Activated effector memory CD4-positive, alpha-beta T cell treated with Interleukin-2 at 50 U/mL for 16 hours (primary cell): ENCODE measurements around the gene MGMT.

ENCODE experiments used
- DNase-seq: peaks from one replicate; pipeline ENCODE4 v3.0.0-alpha.2; 2020

Gene MGMT

DNA sequence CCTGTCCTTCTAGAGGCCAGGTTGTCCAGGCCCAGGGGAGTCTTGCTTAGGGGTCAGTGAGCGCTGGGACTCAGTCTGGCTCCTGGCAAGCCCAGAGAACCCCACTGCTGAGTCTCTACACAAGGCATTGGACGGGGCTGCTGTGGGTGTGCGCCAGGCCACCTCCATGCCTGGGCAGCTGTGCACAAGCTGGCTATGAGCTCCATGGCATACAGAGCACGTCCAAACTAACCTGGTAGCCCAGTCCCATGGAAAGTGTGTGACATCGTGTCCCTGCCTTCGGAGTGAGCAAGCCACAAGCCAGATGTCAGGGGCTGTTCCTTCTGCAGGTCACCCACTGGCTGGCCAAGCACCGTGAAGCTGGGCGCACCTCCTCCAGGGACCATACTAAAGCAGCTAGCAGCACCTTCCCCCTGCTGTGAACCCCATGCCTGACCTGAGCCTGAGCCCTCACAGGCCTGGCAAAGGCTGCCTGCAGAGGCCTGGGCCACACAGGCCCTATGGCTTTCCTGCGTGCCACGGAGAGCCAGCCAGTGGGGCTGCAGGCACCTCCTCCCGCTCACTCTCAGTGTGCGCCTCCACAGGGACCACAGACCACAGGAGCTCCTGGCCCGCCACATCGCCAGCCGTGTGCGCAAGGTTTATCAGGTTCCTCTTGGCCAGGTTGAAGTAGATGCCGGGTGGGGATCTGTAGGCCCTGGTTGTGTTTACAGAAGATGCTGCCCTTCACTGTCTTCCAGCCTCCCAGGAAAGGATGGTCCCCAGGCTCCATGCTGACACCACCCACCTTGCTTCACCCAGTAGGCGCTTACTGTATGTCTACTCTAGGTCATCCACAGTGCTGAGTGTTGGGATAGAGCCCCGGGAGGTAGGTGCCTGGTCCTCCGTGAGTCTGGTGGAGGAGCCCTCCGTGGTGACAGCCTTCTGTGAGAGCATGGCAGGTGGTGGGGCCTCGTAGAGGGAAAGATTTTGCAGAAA is 277.4 kb downstream of the MGMT start:
- DNase-seq, result no peak

- no peak for DNase-seq
These were observed 278.2 kb downstream of the MGMT start for GRCh38 chr10:129745186-129745750.

- no peak for DNase-seq
These were observed 287.4 kb downstream of the MGMT start for GRCh38 chr10:129754211-129755050.

- no peak for DNase-seq
These were observed 288.1 kb downstream of the MGMT start for GRCh38 chr10:129755158-129755591.

DNA sequence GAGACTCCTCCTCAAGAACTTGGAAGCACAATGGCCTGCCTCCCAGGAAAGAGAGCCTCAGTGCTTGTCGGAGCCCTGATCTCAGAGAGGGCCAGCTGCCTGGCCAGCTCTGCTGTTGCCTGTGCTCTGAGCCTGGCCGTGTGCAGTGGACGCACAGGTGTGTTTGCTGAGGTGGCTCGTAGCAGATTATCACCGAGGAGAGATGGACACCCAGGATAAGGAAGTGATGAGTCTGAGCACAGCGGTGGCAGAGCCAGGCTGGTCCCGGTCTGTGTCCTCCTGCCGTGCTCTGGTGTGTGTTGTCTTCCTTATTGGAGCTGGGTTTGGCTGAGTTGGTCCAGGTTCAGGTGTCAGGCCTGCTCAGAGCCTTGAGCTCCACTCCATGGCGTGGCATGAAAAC is 288.6 kb downstream of the MGMT start:
- no peak for DNase-seq

GRCh38 chr10:129756912-129757901 is 290.2 kb downstream of the MGMT start:
- no peak for DNase-seq

- no peak for DNase-seq
These were observed 291.4 kb downstream of the MGMT start for GRCh38 chr10:129758207-129759021.

DNA sequence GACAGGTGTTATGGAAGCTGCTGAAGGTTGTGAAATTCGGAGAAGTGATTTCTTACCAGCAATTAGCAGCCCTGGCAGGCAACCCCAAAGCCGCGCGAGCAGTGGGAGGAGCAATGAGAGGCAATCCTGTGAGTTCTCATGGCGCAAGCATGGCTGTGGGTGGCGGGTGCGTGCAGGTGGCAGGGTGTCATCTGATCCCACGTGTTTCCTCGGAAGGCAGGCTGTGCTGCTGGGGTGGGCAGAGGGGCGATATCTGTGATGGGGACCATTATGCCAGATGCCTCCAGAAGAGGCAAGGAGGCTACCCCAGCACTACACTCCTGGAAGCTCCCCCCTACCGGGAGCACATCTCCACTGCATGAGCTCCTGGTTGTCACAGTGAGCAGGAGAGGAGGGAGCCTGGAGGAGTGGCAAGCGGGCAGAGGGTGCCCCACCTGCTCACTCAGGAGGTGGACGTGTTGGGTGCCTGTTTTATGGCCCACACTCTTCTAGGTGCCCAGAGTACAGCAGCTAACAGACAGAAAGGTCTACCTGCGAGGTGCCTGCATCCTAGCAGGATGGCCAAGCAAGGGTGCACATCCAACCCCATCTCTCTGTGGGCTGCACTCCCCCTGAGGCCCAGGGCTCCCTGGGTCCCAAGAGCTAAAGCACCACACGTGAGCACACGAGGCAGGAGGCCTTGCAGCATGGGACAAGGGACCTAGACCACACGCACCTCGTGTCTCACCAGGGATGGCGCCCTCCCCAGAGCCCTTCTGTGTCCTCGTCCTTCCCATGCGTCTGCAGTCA is 292.4 kb downstream of the MGMT start:
- no peak for DNase-seq

GRCh38 chr10:129760003-129760315 is 292.9 kb downstream of the MGMT start:
- no peak for DNase-seq

DNA sequence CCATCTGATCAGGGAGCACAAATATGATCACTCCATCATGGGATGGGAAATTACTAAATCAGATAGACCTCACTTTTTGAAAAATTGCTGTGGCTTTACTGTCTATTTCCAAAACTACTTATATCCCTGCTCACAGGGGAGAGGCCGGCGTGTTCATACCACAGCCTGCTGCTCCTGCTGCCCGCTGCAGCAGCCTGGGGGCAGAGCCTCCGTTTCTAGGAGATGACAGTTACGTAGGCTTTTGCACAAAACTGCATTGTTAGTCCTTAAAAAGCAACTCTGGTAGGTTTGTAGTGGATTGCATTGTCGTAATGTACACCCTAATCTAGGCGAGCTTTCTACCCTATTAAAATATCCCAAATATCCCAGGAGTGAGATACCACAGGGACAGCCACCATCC is 293.4 kb downstream of the MGMT start:
- no peak for DNase-seq

- DNase-seq, result no peak
These were observed 294.3 kb downstream of the MGMT start for GRCh38 chr10:129761197-129761972.

DNA sequence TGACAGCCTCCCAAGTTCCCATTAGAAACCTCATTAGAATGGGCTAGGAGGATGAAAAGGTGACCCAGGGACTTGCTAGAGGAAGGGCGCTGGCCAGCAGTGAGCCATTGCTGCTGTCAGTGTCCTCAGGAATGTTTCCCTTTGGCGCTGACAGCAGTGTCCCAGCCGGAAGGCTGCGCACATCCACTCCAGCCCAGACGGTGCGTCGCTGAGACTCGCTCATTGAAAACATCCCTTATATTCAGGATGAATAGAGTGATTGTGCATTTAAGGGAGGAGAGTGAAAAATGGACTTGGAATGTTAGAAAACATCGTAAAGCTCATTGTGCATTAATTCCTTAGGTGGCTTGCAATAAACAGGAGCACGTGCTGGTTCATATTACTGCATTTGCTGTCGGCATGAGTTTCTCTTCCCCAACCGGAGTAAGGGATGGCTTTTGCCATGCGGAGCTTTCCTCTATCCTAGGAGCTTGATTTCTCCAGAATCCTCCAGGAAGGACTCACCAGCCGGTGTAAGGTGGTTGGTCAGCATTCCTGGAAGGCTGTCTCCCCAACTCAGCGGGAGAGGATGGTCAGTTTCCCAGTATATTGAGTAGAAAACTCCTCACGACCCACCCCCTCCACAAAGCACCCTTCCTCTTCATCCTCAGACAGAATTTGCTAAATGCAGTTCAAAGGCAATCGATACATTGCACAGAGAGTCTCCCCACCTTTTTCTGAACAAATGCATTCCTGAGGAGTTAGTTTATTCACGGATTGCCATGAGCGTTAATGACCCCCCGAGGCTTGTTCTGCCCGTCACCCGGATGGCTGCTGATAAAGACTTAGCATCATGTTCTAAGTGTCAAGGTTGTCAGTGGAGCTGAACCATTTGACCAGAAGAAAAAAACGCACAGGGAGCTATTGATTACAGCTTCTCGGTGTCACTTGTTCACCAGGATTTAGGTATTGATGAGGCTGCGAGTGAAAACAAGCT is 295.2 kb downstream of the MGMT start:
- DNase-seq, result no peak

DNA sequence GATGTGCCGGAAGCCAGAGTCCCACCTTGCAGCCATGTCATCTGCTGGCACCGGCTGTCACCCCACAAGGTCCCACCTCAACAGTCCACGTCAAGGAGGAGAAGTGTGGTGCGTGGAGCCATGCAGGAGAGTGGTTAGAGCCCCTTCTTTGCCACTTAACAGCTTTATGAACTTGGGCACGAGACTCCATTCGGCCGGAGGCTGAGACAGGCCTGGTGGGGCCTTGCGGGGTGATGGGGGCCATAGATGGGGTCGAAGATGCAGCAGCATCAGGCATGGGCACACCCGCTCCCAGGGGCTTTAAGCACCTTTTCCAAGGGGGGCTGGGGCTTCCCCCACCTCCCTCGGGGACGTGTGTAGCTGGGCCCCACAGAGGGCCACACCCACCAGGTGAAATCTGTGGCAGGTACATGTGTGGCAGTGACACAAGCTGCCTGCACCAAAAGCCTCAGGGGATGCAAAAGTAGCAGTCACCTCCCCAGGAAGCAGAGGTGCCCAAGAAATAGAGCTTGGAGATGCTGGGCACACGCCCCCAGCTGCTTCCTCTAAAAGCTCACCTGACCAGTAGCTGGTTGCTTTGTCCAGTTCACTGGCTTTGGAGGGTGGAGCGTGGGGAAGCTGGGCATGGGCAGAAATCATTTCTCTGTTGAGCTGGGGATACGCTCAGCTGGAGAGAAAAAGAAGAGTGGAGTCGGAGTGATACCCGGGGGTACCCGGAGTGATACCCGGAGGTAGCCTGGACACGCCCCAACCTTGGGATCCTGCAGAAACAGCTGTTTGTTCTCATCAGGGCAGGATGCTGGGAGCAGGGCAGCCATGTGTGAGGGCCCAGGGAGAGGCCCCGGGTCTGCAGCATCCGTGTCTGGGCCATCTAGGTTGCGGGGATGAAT is 297.2 kb downstream of the MGMT start:
- no peak for DNase-seq

GRCh38 chr10:129764901-129765663 is 298.0 kb downstream of the MGMT start:
- DNase-seq, result no peak

GRCh38 chr10:129765664-129766550 is 298.9 kb downstream of the MGMT start:
- DNase-seq, result no peak
